D341Med (cell line): Measurements from ENCODE around the gene PHF23.

Experiments used
- DNase-seq: peaks from one replicate; pipeline ENCODE4 v3.0.0; 2012; ENCODE audit warnings: low spot score

PHF23 gene

GRCh38 chr17:7237761-7238419 is 1.4 kb downstream of the PHF23 start:
- DNase-seq = peak; percentile 65

GRCh38 chr17:7237266-7237760 is 1.9 kb downstream of the PHF23 start:
- DNase-seq = no peak

- DNase-seq = no peak
These were observed 2.4 kb downstream of the PHF23 start for GRCh38 chr17:7236808-7237207.

- DNase-seq = no peak
These were observed 3.3 kb downstream of the PHF23 start for GRCh38 chr17:7235693-7236665.

GRCh38 chr17:7234083-7234951 is 4.9 kb downstream of the PHF23 start, which contains the start of gene DVL2:
TSS of gene DVL2 (minus strand) at chr17:7234517. CDS start at chr17:7234262, 255 bp downstream.
- peak; percentile 86 for DNase-seq

- DNase-seq = no peak
These were observed 5.6 kb downstream of the PHF23 start for GRCh38 chr17:7233701-7234082.

GRCh38 chr17:7232114-7232513 is 7.1 kb downstream of the PHF23 start:
- DNase-seq = no peak

GRCh38 chr17:7229504-7229903 is 9.8 kb downstream of the PHF23 start:
- no peak for DNase-seq

GRCh38 chr17:7228920-7229319 is 10.3 kb downstream of the PHF23 start:
- no peak for DNase-seq

- no peak for DNase-seq
These were observed 12.2 kb downstream of the PHF23 start for GRCh38 chr17:7226721-7227710.

GRCh38 chr17:7225711-7226331 is 13.4 kb downstream of the PHF23 start:
- DNase-seq = no peak

- DNase-seq = no peak
These were observed 14.6 kb downstream of the PHF23 start for GRCh38 chr17:7224661-7225111.

GRCh38 chr17:7224110-7224509 is 15.1 kb downstream of the PHF23 start:
- no peak for DNase-seq

GRCh38 chr17:7223375-7223774 is 15.9 kb downstream of the PHF23 start:
- no peak for DNase-seq

GRCh38 chr17:7222972-7223292 is 16.3 kb downstream of the PHF23 start:
- DNase-seq = no peak

GRCh38 chr17:7222093-7222971 is 16.9 kb downstream of the PHF23 start:
- DNase-seq = no peak

- no peak for DNase-seq
These were observed 17.8 kb downstream of the PHF23 start for GRCh38 chr17:7221278-7222092.

- DNase-seq = peak; percentile 64
These were observed 18.5 kb downstream of the PHF23 start for GRCh38 chr17:7220593-7221277.
